ENCODE measurements around the gene PARP12.

The PARP12 gene

GRCh38 chr7:140010194-140010895, 52.4 kb downstream of the PARP12 start:
- peak; percentile 13 for DNase-seq

DNA sequence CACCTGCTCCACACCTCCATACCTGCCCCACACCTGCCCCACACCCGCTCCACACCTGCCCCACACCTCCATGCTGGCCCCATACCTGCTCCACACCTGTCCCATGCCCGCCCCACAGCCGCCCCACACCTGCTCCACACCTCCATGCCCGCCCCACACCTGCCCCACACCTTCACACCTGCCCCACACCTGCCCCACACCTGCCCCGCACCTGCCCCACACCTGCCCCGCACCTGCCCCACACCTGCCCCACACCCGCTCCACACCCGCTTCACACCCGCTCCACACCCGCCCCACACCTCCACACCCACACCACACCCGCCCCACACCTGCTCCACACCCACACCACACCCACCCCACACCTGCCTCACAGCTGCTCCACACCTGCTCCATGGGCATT, 53.0 kb downstream of the PARP12 start:
- no peak for DNase-seq

GRCh38 chr7:140008755-140009610, 53.8 kb downstream of the PARP12 start:
- DNase-seq = no peak

GRCh38 chr7:140007051-140007690, 55.6 kb downstream of the PARP12 start:
- DNase-seq = no peak

- no peak for DNase-seq
Measured at GRCh38 chr7:140006600-140006999, 56.2 kb downstream of the PARP12 start.

DNA sequence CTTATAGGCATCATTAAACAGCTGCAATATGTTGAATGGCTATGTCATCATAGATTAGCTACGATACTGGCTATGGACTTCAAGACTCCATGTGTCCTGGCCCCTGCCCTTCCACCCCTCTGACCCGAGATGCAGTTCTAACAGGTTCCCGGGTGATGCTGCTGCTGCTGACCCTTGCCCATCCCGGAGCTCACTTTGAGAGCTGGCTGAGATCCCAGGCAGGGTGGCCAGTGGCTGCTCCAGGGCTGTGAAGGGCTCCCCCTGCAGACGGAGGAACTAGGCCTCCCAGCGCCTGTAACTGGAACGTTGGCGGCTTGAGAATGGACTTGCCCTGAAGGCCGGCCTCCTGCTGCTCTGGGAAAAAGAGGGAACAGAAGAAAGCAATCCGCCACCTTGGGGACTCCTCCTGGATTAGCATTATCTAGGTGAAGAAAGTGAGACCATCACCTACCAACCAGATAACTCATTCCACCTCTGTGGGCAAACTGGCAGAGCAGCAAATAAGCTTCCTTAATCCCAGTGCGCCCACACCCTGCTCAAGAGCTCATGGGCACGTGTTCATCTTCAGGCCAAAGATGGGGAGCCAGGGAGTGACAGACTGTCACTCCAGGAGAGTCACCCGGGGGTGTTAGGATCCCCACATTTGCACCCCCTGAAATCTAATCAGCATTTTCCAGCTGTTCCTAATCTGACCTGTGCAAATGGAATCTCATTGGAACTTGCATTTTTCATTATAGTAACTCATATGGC, 56.8 kb downstream of the PARP12 start:
- DNase-seq = no peak

DNA sequence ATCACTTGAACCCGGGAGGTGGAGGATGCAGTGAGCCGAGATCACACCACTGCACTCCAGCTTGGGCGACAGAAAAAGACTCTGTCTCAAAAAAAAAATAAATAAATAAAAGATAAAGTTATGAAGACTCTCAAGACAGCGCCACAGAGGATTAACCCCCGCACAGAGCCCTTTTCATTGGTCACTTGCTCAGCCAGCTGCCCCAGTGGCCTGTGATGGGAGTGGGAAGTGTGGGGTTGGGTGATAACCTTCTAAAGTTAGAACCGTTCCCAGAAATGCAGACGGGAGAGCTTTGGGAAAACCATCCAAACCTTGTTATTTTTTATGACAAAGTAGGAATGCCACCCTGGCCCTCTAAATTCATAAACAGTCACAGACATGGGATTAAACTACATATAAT, 57.4 kb downstream of the PARP12 start:
- no peak for DNase-seq

- no peak for DNase-seq
Measured at GRCh38 chr7:140004672-140005071, 58.1 kb downstream of the PARP12 start.

DNA sequence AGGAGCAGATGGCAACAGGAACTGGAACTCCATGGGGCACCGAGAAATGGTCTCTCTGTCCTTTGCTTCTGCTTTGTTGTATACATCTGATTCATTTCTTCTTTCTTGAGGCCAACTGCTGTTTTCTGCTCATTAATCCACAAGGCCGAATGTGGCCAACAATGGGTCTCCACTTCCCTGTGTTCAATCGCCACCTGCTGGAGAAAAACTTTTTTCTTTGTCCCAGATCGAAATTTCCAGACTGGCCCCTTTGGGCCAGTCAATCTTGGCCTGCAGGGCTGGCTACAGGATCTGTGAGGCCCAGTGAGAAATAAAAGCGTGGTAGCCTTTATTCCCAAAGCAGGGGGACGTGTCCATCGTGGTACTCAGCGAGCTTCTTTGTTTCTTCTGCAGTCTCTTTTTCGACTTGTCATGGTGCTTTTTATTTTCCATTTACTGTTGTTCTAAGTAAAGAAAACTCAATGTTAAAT, 58.8 kb downstream of the PARP12 start:
- peak; percentile 14 for DNase-seq

DNA sequence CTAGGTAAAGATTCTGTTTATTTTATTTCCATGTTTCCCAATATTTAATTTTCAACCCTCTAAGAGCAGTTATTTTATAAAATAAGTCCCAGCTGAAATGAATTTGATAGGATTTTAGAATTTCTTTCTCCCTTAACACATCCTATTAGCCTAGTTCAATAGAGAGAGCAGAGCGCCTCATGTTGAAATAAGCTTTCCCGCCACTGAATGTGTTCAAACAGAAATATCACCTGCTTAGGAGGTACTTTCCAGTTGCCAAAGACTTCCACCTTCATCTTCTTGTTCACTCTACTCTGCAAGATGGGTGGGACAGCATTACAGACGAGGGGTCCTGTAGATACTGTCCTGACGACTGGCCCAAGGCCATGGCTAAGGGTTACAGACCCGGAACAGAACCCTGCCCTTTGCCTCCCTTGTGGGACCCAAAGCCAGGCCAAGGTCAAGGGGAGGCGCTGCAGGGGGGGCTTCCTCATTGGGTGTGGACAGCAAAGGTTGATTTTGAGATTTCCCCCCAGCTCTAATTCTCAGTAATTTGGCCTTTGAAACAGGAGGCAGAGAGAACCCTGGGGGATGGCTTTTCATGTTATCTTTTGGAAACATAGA, 62.0 kb downstream of the PARP12 start:
- DNase-seq = no peak

- DNase-seq = no peak
Measured at GRCh38 chr7:139999516-139999915, 63.2 kb downstream of the PARP12 start.

- no peak for DNase-seq
Measured at GRCh38 chr7:139998572-139998971, 64.2 kb downstream of the PARP12 start.

GRCh38 chr7:139995017-139995915, 67.5 kb downstream of the PARP12 start:
- DNase-seq = no peak

DNA sequence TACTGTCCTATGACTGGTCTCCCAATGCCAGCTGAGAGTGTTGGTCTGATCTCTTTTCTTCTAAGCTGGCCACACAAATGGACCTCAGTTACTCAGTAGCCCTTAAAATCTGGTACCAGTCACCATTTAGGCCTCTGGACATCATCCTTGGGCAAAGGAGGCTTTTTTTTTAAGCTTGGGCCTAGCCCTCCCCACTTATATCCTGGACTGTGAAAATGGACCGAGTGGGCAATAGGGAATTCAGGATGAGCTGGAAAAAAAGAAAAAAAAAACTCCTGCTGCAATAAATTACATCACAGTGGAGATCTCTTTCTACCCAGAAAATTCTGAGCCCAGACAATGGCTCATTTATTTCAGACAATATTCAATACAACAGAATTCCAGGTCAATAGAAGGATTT, 68.4 kb downstream of the PARP12 start:
- no peak for DNase-seq

DNA sequence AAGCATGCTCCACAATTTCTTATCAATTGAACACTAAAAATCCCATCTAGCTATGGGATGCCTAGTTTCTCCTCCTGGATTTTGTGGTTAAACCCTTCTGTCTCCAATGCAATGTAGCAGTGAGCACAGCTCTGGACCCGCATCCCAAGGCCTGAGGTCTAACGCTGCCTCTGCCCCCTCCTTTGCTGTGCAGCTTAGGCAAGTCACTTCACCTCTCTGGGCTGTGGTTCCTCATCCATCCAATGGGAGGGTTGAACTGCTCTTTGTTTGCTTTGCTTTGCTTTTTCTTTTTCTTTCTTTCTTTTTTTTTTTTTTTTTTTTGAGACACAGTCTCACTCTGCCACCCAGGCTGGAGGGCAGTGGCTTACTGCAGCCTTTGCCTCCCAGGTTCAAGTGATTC, 69.2 kb downstream of the PARP12 start:
- DNase-seq = no peak

DNA sequence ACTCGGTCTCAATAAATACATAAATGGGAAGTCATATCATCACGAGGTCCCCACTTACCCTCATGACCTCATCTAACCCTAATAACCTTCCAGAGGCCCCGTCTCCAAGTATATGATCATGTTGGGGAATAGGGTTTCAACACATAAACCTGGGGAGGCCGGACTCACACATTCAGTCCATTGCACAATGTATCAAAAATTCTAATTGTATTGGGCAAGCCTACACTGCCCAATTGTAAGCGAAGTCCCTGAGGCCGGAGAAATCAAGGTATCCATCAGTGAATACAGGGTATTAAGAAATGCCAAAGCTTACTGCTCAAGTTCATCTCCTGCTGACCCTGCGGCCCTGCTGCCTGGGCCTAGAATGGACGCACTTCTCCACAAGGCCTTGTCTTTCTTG, 69.6 kb downstream of the PARP12 start:
- no peak for DNase-seq

DNA sequence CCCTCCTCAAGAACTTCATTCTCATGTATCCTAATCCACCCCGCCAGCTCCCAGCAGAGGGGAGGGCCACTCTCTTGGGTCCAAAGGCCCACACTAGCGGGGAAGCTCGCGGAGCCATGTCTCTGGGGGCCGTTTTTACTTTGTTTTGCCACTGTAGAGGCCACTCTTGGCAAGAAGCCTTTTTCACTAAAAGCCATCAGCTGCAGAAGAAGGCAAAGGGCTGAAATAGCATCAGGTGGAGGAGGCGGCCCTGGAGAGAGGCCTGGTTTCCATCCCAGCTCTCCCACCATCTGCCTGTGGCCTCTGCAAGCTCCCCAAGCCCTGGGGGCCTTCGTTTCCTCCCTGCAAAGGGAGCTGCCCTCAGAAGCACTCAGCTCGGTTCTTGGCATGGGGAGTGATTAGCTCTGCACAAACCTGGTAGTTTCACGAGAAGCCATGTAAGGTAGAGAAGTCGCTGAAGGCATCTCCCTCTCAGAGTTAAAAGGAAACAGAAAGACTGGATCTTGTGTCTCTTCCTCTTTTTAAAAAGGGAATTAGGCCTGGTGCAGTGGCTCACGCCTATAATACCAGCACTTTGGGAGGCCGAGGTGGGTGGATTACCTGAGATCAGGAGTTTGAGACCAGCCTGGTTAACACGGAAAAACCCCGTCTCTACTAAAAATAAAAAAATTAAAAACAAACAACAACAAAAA, 70.3 kb downstream of the PARP12 start:
- no peak for DNase-seq

GRCh38 chr7:139991911-139992310, 70.8 kb downstream of the PARP12 start:
- no peak for DNase-seq

DNA sequence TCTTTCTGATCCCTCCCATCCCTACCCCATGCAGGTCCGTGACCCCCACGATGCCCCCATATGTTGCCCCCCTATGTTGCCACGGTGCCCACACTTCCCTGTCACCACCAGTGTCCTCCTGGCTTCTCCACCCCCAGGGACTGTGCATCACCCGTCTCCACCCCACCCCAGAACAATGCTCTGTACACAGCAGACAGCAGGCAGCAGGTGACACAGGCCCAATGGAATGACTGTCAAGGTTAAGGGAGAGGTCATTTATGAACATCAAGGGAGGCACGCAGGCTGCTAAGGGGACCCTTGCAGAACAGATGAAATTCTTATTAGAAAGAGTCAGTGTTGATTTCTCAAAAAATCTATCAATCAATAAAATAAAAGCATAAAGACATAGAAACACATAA, 71.5 kb downstream of the PARP12 start:
- DNase-seq = no peak

DNA sequence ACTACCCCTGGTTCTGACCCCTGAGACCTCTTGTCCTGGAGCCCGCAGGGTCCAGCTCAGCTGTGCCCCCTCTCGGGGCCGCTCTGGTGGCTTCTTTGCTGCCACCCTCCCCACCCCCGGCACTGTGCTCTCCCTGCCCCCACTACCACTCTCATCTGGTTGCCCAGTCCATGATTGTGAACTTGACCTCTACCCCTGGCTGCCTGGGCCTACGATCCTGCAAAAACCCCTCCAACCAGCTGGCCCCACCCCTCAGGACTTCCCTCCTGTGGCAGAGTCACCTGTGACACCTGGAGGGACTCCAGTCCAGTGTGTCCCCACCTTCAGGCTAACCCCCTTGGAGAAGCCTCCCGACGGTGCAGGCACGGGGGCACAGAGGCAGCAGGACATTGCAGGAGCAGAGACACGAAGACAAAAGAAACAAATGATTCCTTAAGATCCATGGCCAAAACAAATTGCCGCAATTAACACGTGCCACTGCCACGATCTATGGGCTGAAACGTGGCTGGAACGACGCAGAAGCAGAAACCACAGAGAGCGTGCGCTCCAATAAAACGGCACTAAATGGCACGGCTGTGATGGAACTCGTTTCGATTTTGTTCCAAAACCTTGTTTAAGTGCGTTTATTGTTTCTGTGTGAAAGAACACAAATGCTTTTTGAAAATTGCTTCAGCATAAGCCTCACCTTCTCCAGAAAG, 72.0 kb downstream of the PARP12 start:
- no peak for DNase-seq

Measured in NCI-H345 (cell line).